GM12891 (cell line): ENCODE results near the gene SACS.

Experiments used
- PAX5 ChIP-seq: IDR thresholded peaks from 2 replicates; pipeline ENCODE4 v1.6.1; 2011; ENCODE audit warnings: low read length, moderate library complexity, mild to moderate bottlenecking; ENCODE audit not compliant: insufficient read depth, severe bottlenecking
- POLR2A ChIP-seq: IDR thresholded peaks from 2 replicates; pipeline ENCODE4 v1.6.1; 2011; ENCODE audit warnings: low read depth, low read length, control low read depth
- POLR2AphosphoS5 ChIP-seq: IDR thresholded peaks from 2 replicates; pipeline ENCODE4 v1.6.1; 2011; ENCODE audit warnings: low read depth, low read length, control low read depth
- POU2F2 ChIP-seq: IDR thresholded peaks from 2 replicates; pipeline ENCODE4 v1.6.1; 2011; ENCODE audit warnings: low read depth, mild to moderate bottlenecking, control low read depth, low read length, moderate library complexity
- SPI1 ChIP-seq: IDR thresholded peaks from 2 replicates; pipeline ENCODE4 v1.6.1; 2011; ENCODE audit warnings: low read depth, low read length, control low read depth
- TAF1 ChIP-seq: IDR thresholded peaks from 2 replicates; pipeline ENCODE4 v1.6.1; 2011; ENCODE audit warnings: low read depth, low read length, control low read depth

- TF ChIP-seq SPI1 (no peak), TAF1 (no peak), POLR2AphosphoS5 (no peak), POLR2A (no peak), PAX5 (no peak), POU2F2 (no peak)
These were observed 110.9 kb downstream of the SACS start for GRCh38 chr13:23322353-23323336.
